Measurements from ENCODE around the gene KLHDC7B.

KLHDC7B gene

DNA sequence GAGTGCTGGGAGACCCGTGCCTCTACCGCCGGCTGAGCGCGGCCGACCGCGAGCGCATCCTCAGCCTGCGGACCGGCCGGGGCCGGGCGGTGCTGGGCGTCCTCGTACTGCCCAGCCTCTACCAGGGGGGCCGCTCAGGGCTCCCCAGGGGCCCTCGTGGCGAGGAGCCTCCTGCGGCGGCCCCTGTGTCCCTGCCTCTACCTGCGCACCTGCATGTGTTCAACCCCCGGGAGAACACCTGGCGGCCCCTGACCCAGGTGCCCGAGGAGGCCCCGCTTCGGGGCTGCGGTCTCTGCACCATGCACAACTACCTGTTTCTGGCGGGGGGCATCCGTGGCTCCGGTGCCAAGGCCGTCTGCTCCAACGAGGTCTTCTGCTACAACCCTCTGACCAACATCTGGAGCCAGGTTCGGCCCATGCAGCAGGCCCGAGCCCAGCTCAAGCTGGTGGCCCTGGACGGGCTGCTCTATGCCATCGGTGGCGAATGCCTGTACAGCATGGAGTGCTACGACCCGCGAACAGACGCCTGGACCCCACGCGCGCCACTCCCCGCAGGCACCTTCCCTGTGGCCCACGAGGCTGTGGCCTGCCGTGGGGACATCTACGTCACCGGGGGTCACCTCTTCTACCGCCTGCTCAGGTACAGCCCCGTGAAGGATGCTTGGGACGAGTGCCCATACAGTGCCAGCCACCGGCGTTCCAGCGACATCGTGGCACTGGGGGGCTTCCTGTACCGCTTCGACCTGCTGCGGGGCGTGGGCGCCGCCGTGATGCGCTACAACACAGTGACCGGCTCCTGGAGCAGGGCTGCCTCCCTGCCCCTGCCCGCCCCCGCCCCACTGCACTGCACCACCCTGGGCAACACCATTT, 3.5 kb downstream of the KLHDC7B start:
- DNase-seq, result no peak

DNA sequence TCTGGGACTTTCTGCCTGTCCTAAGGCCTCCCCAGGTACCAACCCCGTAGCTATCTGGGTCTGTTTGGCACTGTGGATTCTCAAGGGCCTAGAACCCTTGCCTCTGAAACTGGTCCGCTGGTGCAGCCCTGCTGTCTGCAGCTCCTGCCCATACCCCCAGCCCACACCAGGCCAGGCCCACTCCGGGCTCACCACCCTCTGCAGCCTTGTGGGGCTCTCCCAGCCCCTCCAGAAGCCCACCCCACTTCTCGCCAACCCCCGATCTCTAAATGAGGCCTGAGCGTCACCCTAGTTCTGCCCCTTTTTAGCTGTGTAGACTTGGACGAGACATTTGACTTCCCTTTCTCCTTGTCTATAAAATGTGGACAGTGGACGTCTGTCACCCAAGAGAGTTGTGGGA, 4.7 kb downstream of the KLHDC7B start:
- DNase-seq, result no peak

GRCh38 chr22:50551160-50551752, 5.6 kb downstream of the KLHDC7B start:
- no peak for DNase-seq

- DNase-seq, result no peak
Observed at GRCh38 chr22:50553310-50553709, 7.6 kb downstream of the KLHDC7B start.

DNA sequence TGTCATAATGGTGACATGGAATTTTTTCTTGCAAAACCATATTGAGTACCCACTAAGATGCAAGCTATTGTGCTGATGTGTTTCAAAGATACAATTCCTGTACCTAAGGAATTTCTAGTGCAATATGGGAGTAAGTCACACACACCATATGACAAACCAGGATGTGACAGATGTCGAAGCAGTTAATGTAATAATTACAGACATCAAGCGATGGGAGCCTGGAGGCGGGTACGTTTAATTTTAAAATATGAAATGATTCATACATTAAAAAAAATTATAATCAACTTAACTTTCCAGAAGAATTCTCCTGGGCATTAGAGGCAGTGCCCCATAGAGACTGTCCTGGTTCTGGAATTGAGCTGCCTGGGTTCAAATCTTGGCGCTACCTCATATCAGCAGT, 11.0 kb downstream of the KLHDC7B start:
- DNase-seq, result no peak

- no peak for DNase-seq
Observed at GRCh38 chr22:50560034-50560433, 14.3 kb downstream of the KLHDC7B start.

- DNase-seq, result no peak
Observed at GRCh38 chr22:50561401-50562358, 16.0 kb downstream of the KLHDC7B start.

- DNase-seq, result peak; percentile 90
Observed at GRCh38 chr22:50562523-50563412, 17.1 kb downstream of the KLHDC7B start, which contains the start of gene SYCE3. SYCE3 (minus strand) TSS chr22:50562919; CDS start chr22:50556405, 6,514 bp downstream.

DNA sequence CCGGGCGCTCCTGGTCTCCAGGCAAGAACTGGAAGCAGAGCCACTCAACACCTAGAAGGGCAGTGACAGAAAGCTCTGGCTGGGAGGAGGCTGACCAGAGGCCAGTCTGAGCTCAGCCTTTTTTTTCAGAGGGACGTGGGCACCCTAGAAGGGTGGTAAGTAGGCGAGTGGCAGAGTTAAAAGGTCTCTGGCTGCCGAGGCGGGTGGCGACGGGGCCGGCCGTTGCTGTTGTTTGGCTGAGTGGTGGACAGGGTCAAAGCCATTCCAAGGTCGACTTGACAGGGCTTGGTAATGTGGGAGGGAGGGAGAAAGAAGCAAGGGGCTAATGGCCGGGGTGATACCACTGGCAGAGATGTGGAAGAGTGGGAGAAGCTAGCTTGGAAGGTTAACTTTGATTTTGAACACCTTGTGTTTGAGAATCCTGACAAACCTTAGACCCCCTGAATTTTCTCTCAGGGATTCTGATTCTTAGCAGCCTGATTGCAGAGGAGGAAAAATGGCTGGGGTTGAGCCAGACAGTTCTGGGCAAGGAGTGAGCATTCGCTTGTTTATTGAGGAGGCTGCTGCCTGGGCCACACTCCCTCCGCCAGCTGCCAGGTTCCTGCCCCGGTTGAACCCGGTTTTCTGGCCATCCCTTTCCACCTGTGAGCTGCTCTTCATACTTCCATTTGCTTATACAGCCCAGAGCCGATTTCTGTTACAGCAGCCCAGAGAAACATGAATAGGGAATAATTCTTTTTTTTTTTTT, 17.9 kb downstream of the KLHDC7B start:
- no peak for DNase-seq

DNA sequence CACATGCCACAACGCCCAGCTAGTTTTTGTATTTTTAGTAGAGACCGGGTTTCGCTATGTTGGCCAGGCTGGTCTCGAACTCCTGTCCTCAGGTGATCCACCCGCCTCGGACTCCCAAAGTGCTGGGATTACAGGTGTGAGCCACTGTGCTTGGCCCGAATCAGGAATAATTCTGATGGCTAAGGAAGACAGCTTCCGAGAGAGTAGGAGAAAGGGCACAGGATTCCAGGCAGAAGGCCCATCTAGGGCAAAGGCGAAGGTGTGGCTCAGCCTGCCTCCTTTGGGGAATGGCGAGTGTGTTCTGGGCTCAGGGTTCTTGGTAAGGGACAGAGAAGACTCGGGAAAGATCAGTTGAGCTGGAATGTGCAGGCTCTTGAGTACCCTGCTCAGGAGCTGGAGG, 18.6 kb downstream of the KLHDC7B start:
- DNase-seq, result no peak

- DNase-seq, result no peak
Observed at GRCh38 chr22:50567721-50568252, 22.1 kb downstream of the KLHDC7B start.

GRCh38 chr22:50568626-50569025, 22.9 kb downstream of the KLHDC7B start:
- no peak for DNase-seq

- no peak for DNase-seq
Observed at GRCh38 chr22:50569041-50569459, 23.4 kb downstream of the KLHDC7B start.

- no peak for DNase-seq
Observed at GRCh38 chr22:50569896-50570535, 24.3 kb downstream of the KLHDC7B start.

DNA sequence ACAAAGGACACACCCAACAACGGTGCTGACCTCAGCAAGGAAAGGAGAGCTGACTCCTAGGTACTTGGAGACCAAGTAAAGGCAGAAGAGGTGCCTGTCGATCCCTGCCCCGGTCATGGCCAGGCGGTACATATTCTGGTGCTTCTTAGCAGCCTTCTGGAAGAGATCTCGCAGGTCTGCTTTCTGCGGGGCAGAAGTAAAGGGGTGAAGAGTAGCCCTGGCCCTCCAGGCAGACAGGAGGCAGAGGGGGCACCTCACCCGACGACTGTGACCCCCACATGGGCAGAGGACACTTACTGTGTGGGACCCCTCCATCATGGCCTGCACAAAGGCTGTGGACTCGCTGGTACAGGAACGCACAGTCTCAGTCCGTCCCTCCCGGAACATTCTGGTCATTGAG, 25.2 kb downstream of the KLHDC7B start:
- no peak for DNase-seq

- no peak for DNase-seq
Observed at GRCh38 chr22:50571264-50572175, 25.8 kb downstream of the KLHDC7B start.

GRCh38 chr22:50572965-50573364, 27.3 kb downstream of the KLHDC7B start:
- DNase-seq, result no peak

DNA sequence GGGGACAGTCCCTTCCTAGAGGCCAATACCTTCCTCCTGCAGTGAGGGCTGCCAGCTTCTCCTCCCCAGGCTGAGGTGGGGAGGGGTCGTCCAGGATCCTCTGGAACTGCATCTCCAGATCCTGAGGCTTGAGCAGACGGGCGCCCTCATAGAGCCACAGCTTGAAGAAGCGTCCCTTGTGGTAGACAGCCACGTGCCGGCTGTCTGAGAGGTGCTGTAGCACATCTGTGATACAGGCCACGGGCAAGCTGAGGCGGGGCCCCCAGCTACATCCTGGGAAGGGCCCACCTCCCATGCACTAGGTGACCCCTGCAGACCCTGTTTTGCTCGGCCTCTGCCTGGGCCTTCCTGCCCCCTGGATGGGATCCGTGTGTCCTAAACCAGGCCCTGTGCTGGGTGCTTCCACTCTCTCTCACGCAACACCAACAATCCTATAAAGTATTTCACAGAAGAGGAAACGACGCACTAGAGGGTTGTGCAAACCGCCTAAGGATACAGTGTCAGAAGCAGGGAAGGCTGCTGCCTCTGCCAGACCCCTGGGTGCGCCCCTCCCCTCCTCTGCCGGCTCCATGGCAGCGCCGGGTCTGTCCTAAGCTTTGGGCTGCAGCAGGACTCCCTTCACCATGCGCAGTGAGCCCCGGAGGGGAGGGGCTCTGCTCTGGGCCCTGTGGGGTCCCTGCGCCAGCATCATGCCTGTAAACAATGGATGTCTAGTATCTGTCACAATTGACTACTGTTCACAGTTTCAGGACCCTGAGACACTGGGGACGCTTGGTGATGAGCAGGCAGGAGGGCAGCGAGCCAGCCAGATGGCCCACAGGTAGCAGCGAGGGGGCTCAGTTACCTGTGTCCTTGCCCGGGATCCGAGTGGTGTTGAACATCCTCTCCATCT, 28.0 kb downstream of the KLHDC7B start:
- DNase-seq, result no peak

Measured in fibroblast of skin of right quadriceps (primary cell).